GM18519 (cell line): Measurements from ENCODE around the gene CEBPA.

ENCODE experiments used
- ATAC-seq: cut with Tn5 transposase; IDR thresholded peaks from one replicate; pipeline ENCODE4 v1.9.1; 2021; ENCODE audit warnings: mild to moderate bottlenecking, moderate library complexity; ENCODE audit not compliant: unreplicated experiment, low FRiP score

The CEBPA gene

GRCh38 chr19:33274663-33275558 is 27.4 kb downstream of the CEBPA start:
- no peak for ATAC-seq

- no peak for ATAC-seq
Measured at GRCh38 chr19:33273881-33274662, 28.3 kb downstream of the CEBPA start.

- no peak for ATAC-seq
Measured at GRCh38 chr19:33273065-33273736, 29.1 kb downstream of the CEBPA start.

GRCh38 chr19:33271246-33272021 is 30.9 kb downstream of the CEBPA start:
- no peak for ATAC-seq

- no peak for ATAC-seq
Measured at GRCh38 chr19:33270769-33271168, 31.6 kb downstream of the CEBPA start.

GRCh38 chr19:33269016-33269415 is 33.3 kb downstream of the CEBPA start:
- no peak for ATAC-seq

GRCh38 chr19:33268162-33268991 is 34.0 kb downstream of the CEBPA start:
- no peak for ATAC-seq

GRCh38 chr19:33267706-33268105 is 34.6 kb downstream of the CEBPA start:
- no peak for ATAC-seq

- ATAC-seq, result no peak
Measured at GRCh38 chr19:33266974-33267484, 35.3 kb downstream of the CEBPA start.

GRCh38 chr19:33264881-33265445 is 37.4 kb downstream of the CEBPA start:
- no peak for ATAC-seq

- ATAC-seq, result no peak
Measured at GRCh38 chr19:33263325-33264023, 38.9 kb downstream of the CEBPA start.

- no peak for ATAC-seq
Measured at GRCh38 chr19:33261511-33262189, 40.7 kb downstream of the CEBPA start.

- ATAC-seq, result no peak
Measured at GRCh38 chr19:33260628-33261418, 41.5 kb downstream of the CEBPA start.

- no peak for ATAC-seq
Measured at GRCh38 chr19:33259539-33259938, 42.8 kb downstream of the CEBPA start.

GRCh38 chr19:33257828-33258227 is 44.5 kb downstream of the CEBPA start:
- no peak for ATAC-seq

GRCh38 chr19:33256261-33256660 is 46.1 kb downstream of the CEBPA start:
- no peak for ATAC-seq

- no peak for ATAC-seq
Measured at GRCh38 chr19:33255781-33256180, 46.6 kb downstream of the CEBPA start.
